Measurements from ENCODE around the gene NUDT3.

- TF ChIP-seq EZH2 (IDR thresholded peaks at IDR 0.05; ENCODE audit: borderline replicate concordance, low read length) (no peak), CTCF (IDR thresholded peaks at IDR 0.05; ENCODE audit: low read length) (no peak)
Measured at GRCh38 chr6:34240329-34241248, 151.9 kb downstream of the NUDT3 start.

Data from OCI-LY1 (cell line).